ENCODE measurements around the gene RERE. TPM values are rescaled to one million over a fixed set of nuclear protein-coding genes. Genes with fewer than 3 reads are reported as not detected.

RERE gene
- total RNA-seq, 1 experiment from 2014 or later: 40.6 TPM

DNA sequence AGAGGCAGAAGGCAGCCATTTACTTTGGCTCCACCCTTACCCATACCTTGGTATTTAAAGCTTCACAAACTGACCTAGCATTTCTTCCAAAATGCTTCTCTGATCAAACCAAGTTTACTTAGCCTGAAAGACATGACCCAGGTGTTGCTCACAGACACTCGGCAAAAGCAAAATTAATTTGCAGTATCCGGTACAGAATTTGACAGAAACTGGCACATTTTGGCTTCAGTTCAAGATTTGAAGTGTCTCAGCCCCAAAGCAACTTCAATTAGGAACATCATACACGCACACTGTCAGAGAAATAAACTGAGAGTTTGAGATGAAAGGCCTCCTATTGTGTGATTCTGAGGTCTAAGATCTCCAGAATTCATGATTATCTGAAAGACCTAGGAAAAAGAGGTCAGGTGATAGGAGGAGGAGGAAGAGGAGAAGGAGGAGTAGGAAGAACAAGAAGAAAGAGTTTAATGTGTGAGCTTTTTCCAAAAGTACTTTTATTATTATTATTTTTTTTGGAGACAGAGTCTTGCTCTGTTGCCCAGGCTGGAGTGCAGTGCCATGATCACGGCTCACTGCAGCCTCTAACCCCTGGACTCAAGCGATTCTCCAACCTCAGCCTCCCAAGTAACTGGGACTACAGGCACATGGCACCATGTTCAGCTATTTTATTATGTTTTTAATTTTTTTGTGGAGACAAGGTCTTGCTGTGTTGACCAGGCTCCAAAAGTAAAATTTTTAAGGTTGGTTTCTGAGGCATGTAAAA lies 355.9 kb downstream of the RERE start (continued):
- no peak for TF ChIP-seq POLR2A (IDR thresholded peaks at IDR 0.05; ENCODE audit: borderline replicate concordance, extremely low read depth, insufficient read depth, insufficient read length)
- no peak for TF ChIP-seq ZNF274 (IDR thresholded peaks at IDR 0.05; ENCODE audit: low read depth, low read length)
- TF ChIP-seq JUND (IDR thresholded peaks at IDR 0.05): no peak
- no peak for TF ChIP-seq EZH2 (IDR thresholded peaks at IDR 0.05)
- no peak for TF ChIP-seq ELF1 (IDR thresholded peaks at IDR 0.05; ENCODE audit: borderline replicate concordance, low read depth)
- TF ChIP-seq, protein P1, sequence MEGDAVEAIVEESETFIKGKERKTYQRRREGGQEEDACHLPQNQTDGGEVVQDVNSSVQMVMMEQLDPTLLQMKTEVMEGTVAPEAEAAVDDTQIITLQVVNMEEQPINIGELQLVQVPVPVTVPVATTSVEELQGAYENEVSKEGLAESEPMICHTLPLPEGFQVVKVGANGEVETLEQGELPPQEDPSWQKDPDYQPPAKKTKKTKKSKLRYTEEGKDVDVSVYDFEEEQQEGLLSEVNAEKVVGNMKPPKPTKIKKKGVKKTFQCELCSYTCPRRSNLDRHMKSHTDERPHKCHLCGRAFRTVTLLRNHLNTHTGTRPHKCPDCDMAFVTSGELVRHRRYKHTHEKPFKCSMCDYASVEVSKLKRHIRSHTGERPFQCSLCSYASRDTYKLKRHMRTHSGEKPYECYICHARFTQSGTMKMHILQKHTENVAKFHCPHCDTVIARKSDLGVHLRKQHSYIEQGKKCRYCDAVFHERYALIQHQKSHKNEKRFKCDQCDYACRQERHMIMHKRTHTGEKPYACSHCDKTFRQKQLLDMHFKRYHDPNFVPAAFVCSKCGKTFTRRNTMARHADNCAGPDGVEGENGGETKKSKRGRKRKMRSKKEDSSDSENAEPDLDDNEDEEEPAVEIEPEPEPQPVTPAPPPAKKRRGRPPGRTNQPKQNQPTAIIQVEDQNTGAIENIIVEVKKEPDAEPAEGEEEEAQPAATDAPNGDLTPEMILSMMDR (IDR thresholded peaks at IDR 0.05 in 2 of 3, conservative IDR thresholded peaks at IDR 0.05 in 1 of 3; ENCODE audit: borderline replicate concordance in 1 of 3, insufficient read depth in 1 of 3, low read depth in 2 of 3, low read length in 2 of 3): no peak
- no peak for TF ChIP-seq CBX3 (IDR thresholded peaks at IDR 0.05; ENCODE audit: low read depth)
- no peak for TF ChIP-seq FOSL1 (IDR thresholded peaks at IDR 0.05; ENCODE audit: low read depth)
- no peak for TF ChIP-seq ZFX (IDR thresholded peaks at IDR 0.05)

DNA sequence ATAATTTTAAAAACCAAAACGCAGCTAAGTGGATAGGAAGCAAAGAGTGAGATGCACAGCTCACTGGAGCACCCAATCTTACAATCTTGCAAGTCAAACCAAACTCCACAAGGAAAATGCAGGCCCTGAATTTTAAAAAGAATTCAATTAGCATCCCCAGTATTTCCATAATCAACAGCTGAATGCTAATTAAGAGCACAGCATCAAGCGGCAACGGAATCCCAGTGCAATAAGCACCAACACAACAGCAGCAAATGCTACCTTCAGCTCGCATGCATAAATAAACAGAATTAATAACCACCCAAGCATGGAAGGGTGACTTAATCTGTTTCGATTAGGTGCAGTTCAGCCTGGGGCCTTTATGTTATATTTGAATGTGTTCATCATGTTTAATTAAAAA lies 356.7 kb downstream of the RERE start:
- intact Hi-C loops (cut with micrococcal nuclease): no loop called here
- Histone ChIP-seq H3K36me3 (ENCODE audit: control insufficient read depth in 1 of 2, insufficient read depth in 2 of 2, low read length in 2 of 2) (no peaks in the 10 kb centered on the region), H3K9me3 (ENCODE audit: control insufficient read depth in 1 of 2, insufficient read depth in 1 of 2, low read depth in 1 of 2, low read length in 2 of 2) (no peaks in the 10 kb centered on the region), H3K9ac (ENCODE audit: low read length) (no peak overlapping the region), H3K4me2 (ENCODE audit: low read length) (no peak overlapping the region), H3K27me3 (ENCODE audit: insufficient read depth, low read length) (no peaks in the 10 kb centered on the region), H3K9me2 (ENCODE audit: insufficient read depth) (no peaks in the 10 kb centered on the region), H3K4me1 (ENCODE audit: control insufficient read depth in 1 of 2, insufficient read depth in 2 of 2, low read length in 2 of 2) (peaks cover 20% of the 10 kb centered on the region in 2 experiments), H2AFZ (ENCODE audit: low read depth, low read length, poor library complexity, severe bottlenecking) (no peak overlapping the region), H3K27ac (ENCODE audit: low read depth, low read length) (no peak overlapping the region), H4K20me1 (ENCODE audit: insufficient read depth) (no peaks in the 10 kb centered on the region), H3K4me3 (replicated peaks in 1 of 2; ENCODE audit: low read depth in 1 of 2, low read length in 2 of 2) (no peak overlapping the region), H3K79me2 (ENCODE audit: insufficient read depth, low read length) (no peaks in the 10 kb centered on the region)
- DNase-seq (ENCODE audit: low read depth, low spot score): no peak
- ChIA-PET RAD21 (ENCODE audit: low non-redundant PET in 1 of 2, low total read pairs in 2 of 2, uncharacterized antibody in 2 of 2, unreplicated experiment in 2 of 2) (no interaction called here), CTCF (no interaction called here), POLR2A (no interaction called here)
- ATAC-seq: no peak
- BruUV-seq (replicated peaks): no TSS peak
- no peak for TF ChIP-seq ZFX (IDR thresholded peaks at IDR 0.05)
- no peak for TF ChIP-seq ZNF274 (IDR thresholded peaks at IDR 0.05; ENCODE audit: low read depth, low read length)
- TF ChIP-seq POLR2A (IDR thresholded peaks at IDR 0.05; ENCODE audit: borderline replicate concordance, extremely low read depth, insufficient read depth, insufficient read length): no peak
- no peak for TF ChIP-seq SP1 (IDR thresholded peaks at IDR 0.05; ENCODE audit: low read depth)
- TF ChIP-seq EZH2phosphoT487 (IDR thresholded peaks at IDR 0.05; ENCODE audit: borderline replicate concordance): no peak
- no peak for TF ChIP-seq EZH2 (IDR thresholded peaks at IDR 0.05)
- no peak for TF ChIP-seq ELF1 (IDR thresholded peaks at IDR 0.05; ENCODE audit: borderline replicate concordance, low read depth)
- TF ChIP-seq, protein P1 (IDR thresholded peaks at IDR 0.05 in 2 of 3, conservative IDR thresholded peaks at IDR 0.05 in 1 of 3; ENCODE audit: borderline replicate concordance in 1 of 3, insufficient read depth in 1 of 3, low read depth in 2 of 3, low read length in 2 of 3): no peak
- TF ChIP-seq, protein P2, sequence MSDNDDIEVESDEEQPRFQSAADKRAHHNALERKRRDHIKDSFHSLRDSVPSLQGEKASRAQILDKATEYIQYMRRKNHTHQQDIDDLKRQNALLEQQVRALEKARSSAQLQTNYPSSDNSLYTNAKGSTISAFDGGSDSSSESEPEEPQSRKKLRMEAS (IDR thresholded peaks at IDR 0.05): no peak
- no peak for TF ChIP-seq SIN3A (IDR thresholded peaks at IDR 0.05; ENCODE audit: low read depth)
- TF ChIP-seq SRF (IDR thresholded peaks at IDR 0.05; ENCODE audit: low read depth): no peak
- TF ChIP-seq RAD21 (IDR thresholded peaks at IDR 0.05; ENCODE audit: low read depth): no peak
- TF ChIP-seq JUND (IDR thresholded peaks at IDR 0.05): no peak
